GM12872 (cell line): ENCODE measurements around the gene CPNE9.

ENCODE experiments used
- CTCF ChIP-seq: IDR thresholded peaks from 3 replicates; pipeline ENCODE4 v1.5.1; 2011; ENCODE audit warnings: low read depth, mild to moderate bottlenecking, low read length, moderate library complexity; ENCODE audit not compliant: insufficient read depth

The CPNE9 gene

DNA sequence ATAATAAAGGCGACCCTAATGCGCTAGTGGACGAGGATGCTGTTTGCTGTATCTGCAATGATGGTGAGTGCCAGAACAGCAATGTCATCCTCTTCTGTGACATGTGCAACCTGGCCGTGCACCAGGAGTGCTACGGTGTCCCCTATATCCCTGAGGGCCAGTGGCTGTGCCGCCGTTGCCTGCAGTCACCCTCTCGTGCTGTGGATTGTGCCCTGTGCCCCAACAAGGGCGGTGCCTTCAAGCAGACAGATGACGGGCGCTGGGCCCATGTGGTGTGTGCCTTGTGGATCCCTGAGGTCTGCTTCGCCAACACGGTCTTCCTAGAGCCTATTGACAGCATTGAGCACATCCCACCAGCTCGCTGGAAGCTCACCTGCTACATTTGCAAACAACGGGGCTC, 35.5 kb downstream of the CPNE9 start:
- no peak for TF ChIP-seq CTCF

GRCh38 chr3:9742560-9742959, 38.9 kb downstream of the CPNE9 start:
- no peak for TF ChIP-seq CTCF

GRCh38 chr3:9743548-9743947, 39.9 kb downstream of the CPNE9 start:
- no peak for TF ChIP-seq CTCF

DNA sequence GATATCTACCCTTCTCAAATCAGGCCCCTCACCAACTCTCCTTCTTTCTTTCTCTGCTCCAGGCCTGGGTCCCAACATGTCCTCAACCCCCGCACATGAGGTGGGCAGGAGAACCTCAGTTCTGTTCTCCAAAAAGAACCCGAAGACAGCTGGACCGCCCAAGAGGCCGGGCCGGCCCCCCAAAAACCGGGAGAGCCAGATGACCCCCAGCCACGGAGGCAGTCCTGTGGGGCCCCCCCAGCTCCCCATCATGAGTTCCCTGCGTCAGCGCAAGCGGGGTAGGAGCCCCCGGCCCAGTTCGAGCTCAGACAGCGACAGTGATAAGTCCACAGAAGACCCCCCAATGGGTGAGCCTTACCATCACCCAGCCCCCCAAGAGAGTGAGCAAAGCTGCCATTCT, 40.5 kb downstream of the CPNE9 start:
- TF ChIP-seq CTCF: no peak

DNA sequence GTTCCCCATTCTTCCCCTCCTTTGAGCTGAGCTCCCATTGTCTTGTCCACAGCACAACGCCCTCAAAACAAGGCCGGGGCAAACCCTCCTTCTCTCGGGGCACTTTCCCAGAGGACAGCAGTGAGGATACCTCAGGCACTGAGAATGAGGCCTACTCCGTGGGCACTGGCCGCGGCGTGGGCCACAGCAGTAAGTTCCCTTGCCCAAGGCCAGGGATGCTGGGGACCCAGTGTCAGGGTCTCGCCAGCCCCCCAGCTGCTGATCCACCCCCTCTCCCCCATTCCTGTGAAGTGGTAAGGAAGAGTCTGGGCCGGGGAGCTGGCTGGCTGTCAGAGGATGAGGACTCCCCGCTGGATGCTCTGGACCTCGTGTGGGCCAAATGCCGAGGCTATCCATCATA, 41.9 kb downstream of the CPNE9 start:
- TF ChIP-seq CTCF: no peak

DNA sequence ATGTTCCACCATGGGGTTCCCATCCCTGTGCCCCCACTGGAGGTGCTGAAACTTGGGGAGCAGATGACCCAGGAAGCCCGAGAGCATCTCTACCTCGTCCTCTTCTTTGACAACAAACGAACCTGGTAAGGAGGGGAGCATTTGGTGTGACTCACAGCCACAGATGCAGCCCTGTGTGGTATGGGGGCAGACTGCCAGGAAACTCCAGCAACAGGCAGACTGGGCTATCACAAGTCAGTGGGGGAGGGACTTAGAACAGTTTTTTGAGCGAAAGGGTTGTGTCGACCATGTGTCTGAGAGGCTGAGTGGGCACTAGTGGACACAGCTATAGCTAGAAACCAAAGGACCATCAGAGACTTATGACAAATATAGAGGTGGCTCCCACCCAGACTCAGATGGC, 42.7 kb downstream of the CPNE9 start:
- no peak for TF ChIP-seq CTCF

DNA sequence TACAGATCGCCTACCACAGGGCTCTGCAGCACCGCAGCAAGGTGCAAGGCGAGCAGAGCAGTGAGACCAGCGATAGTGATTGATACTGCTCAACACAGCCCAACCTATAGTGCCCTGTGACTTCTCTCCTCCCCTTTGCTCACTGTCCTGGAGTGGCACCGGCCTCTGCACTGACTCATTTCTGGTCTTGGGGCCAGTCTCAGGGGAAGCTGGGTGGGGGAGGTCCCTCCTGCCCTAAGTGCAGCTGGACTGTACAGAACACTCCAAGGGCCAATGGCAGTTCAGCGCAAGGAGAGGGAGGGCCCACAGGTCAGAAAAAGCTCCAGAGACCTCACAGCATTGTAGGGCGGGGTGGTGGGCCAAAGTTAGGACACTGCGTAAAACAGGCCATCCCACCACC, 43.6 kb downstream of the CPNE9 start:
- TF ChIP-seq CTCF: no peak

DNA sequence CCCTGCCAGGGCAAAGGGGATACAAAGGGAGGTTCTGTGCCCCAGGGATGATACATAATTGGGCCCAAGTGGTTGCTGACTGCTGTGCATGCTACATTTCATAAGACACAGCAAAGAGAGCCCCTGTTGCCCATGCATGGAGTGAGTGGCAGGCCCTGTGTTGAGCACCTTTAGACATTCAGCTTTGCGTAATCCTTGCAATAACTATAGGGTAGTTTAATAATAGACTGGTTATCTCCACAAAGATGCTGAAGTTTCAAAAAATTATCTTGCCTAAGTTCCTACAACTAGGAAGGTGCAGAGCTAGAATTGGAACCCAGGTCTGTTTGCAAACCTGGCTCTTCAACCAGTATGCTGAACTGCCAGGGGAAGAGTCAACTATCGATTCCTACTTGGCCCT, 44.4 kb downstream of the CPNE9 start:
- TF ChIP-seq CTCF: no peak
